Peyer's patch (tissue), 4 donors: ENCODE data around the gene ICA1. TPM values are rescaled to one million over a fixed set of nuclear protein-coding genes. Genes with fewer than 3 reads are reported as not detected.

ENCODE experiments used
- DNase-seq, 3 donors: peaks; one replicate each; pipeline ENCODE4 v3.0.0-alpha.2; 2017 to 2019
- H3K27ac ChIP-seq, 4 donors: fragments of 200-600 bp; sonication (generic); one replicate each; pipeline ENCODE4 v1.5.1; 2016 to 2019
- H3K27me3 ChIP-seq, 2 donors: fragments of 200-600 bp; sonication (generic); one replicate each; pipeline ENCODE4 v1.5.1; 2019
- H3K36me3 ChIP-seq, 3 donors: fragments of 200-600 bp; sonication (generic); one replicate each; pipeline ENCODE4 v1.5.1; 2016 to 2019
- H3K4me1 ChIP-seq, 4 donors: fragments of 200-600 bp; sonication (generic); one replicate each; pipeline ENCODE4 v1.5.1; 2016 to 2019
- H3K4me3 ChIP-seq, 4 donors: fragments of 200-600 bp; sonication (generic); 1 replicate in 3 of 4; 2 replicates in 1 of 4; pipeline ENCODE4 v1.5.1; 2016 to 2019; ENCODE audit warnings: mild to moderate bottlenecking in 1 of 4
- H3K9me3 ChIP-seq, 4 donors: fragments of 200-600 bp; sonication (generic); one replicate each; pipeline ENCODE4 v1.5.1; 2016 to 2019; ENCODE audit warnings: mild to moderate bottlenecking in 1 of 4
- POLR2A ChIP-seq, 2 donors: fragments of 450-650 bp; IDR thresholded peaks; one replicate each; pipeline ENCODE4 v1.5.1; 2017; ENCODE audit warnings: antibody characterized with exemption in 2 of 2, mild to moderate bottlenecking in 2 of 2, moderate library complexity in 2 of 2
- total RNA-seq, 4 donors: library from RNA; depleted of rRNA; stranded (reverse); fragments of >200 nt; gene quantifications; one replicate each; pipeline ENCODE4 v1.1.0, GENCODE V29; 2016
- TF ChIP-seq, protein P1 (sequence below), 6 experiments: fragments of 450-650 bp in 4 of 6; fragments of 200-600 bp in 2 of 6; sonication (generic) in 1 of 6; IDR thresholded peaks; one replicate each; pipeline ENCODE4 v1.5.1; 2017 to 2019; ENCODE audit warnings: antibody characterized with exemption in 6 of 6, mild to moderate bottlenecking in 3 of 6, moderate library complexity in 1 of 6

Gene ICA1
- total RNA-seq, 4 donors from 2014 or later = 37.0 to 79.9 (median 52.4) TPM

DNA sequence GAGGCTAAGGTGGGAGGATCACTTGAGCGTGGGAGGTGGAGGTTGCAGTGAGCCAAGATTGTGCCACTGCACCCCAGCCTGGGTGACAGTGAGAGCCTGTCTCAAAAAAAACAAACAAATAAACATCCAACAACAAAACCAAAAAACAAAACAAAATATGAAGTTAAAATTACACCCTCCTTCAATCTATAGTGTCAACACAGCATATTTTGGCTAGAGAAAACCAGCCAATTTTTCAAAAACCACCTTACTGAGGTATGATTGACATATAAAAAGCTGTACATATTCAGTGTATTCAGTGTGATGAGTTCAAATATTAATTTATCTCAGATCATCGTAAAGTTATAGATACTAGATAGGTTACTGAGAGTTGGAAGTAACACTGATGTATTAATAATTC is 102.4 kb downstream of the ICA1 start:
- H3K36me3 ChIP-seq = peaks cover 0 to 4% (median 0%) of the 10 kb centered on the region in 3 donors
- H3K27ac ChIP-seq = no peak overlapping the region
- no peaks in the 10 kb centered on the region for H3K4me1 ChIP-seq
- TF ChIP-seq POLR2A (IDR thresholded peaks at IDR 0.05) = no peak
- TF ChIP-seq, protein P1, sequence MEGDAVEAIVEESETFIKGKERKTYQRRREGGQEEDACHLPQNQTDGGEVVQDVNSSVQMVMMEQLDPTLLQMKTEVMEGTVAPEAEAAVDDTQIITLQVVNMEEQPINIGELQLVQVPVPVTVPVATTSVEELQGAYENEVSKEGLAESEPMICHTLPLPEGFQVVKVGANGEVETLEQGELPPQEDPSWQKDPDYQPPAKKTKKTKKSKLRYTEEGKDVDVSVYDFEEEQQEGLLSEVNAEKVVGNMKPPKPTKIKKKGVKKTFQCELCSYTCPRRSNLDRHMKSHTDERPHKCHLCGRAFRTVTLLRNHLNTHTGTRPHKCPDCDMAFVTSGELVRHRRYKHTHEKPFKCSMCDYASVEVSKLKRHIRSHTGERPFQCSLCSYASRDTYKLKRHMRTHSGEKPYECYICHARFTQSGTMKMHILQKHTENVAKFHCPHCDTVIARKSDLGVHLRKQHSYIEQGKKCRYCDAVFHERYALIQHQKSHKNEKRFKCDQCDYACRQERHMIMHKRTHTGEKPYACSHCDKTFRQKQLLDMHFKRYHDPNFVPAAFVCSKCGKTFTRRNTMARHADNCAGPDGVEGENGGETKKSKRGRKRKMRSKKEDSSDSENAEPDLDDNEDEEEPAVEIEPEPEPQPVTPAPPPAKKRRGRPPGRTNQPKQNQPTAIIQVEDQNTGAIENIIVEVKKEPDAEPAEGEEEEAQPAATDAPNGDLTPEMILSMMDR (IDR thresholded peaks at IDR 0.05) = no peak
- H3K27me3 ChIP-seq = no peaks in the 10 kb centered on the region
- no peak overlapping the region for H3K4me3 ChIP-seq
- no peak for DNase-seq
- no peaks in the 10 kb centered on the region for H3K9me3 ChIP-seq

DNA sequence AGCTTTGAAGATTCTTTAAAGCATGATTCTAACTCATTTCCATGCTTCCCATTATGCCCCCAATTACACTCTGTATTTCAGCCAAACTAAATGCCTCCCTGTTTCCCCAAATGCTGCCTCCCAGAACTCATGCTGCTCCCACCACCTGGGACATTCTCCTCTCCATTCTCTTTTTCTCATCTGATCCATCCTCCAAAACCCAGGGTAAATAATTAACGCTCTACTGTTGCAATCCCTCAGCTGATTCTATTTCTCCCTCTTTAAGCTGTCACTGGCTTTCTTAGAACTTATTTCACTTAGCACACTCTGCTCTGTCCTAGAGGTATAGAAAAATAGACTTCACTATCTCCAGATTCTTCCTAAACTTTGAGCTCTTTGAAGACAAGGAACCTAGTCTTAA is 104.7 kb downstream of the ICA1 start:
- H3K36me3 ChIP-seq = peaks cover 0 to 4% (median 0%) of the 10 kb centered on the region in 3 donors
- TF ChIP-seq, protein P1 (IDR thresholded peaks at IDR 0.05) = no peak
- TF ChIP-seq POLR2A (IDR thresholded peaks at IDR 0.05) = no peak
- no peak for DNase-seq
- H3K4me3 ChIP-seq = no peak overlapping the region
- no peaks in the 10 kb centered on the region for H3K27me3 ChIP-seq
- H3K27ac ChIP-seq = no peak overlapping the region
- H3K9me3 ChIP-seq = no peaks in the 10 kb centered on the region
- H3K4me1 ChIP-seq = no peaks in the 10 kb centered on the region

DNA sequence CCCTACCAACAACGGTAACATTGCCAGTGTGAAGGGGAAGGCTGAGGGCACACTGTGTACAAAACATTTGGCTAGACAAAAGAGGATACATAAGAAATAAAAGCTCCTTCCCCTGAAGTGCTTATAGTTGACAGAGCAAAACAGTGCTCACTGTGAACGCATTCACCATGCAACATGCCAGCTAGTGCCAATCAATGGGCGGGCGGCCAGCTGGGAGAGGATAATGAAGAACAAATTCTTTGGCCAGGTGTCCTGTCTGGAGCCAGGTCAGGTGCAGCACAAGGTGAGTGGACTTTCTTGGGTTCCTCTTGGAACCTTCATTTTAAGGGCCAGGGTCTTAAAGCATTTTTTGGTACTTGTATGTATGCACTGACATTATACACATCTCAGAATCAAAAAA is 106.1 kb downstream of the ICA1 start:
- Histone ChIP-seq H3K27ac (no peak overlapping the region), H3K27me3 (no peaks in the 10 kb centered on the region), H3K4me3 (no peak overlapping the region), H3K4me1 (no peaks in the 10 kb centered on the region), H3K9me3 (no peaks in the 10 kb centered on the region), H3K36me3 (peaks cover 0 to 4% (median 0%) of the 10 kb centered on the region in 3 donors)
- no peak for TF ChIP-seq POLR2A (IDR thresholded peaks at IDR 0.05)
- TF ChIP-seq, protein P1 (IDR thresholded peaks at IDR 0.05) = no peak
- DNase-seq = no peak

DNA sequence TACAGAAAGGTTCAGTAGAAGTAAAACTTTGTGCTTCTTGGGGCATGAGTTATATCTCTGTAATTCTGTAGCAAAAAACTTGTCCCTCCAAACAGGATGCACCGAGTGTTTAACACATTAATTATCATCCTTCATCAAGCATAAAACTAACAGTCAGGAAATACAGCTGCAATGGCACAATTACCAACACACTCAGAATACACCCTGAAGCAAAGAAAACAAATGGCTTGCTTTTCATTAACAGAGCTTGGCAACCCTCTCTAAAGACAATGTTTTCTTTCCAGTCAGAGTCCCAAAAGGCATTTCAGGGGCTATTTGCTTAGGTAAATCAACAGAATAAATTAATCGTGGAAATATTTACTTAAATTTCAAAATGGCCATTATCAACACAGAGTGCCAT is 107.7 kb downstream of the ICA1 start:
- TF ChIP-seq POLR2A (IDR thresholded peaks at IDR 0.05) = no peak
- TF ChIP-seq, protein P1 (IDR thresholded peaks at IDR 0.05) = no peak
- H3K4me1 ChIP-seq = peaks cover 0 to 3% (median 0%) of the 10 kb centered on the region in 4 donors
- H3K36me3 ChIP-seq = peaks cover 0 to 4% (median 0%) of the 10 kb centered on the region in 3 donors
- H3K9me3 ChIP-seq = no peaks in the 10 kb centered on the region
- no peak overlapping the region for H3K27ac ChIP-seq
- no peak for DNase-seq
- no peaks in the 10 kb centered on the region for H3K27me3 ChIP-seq
- no peak overlapping the region for H3K4me3 ChIP-seq

DNA sequence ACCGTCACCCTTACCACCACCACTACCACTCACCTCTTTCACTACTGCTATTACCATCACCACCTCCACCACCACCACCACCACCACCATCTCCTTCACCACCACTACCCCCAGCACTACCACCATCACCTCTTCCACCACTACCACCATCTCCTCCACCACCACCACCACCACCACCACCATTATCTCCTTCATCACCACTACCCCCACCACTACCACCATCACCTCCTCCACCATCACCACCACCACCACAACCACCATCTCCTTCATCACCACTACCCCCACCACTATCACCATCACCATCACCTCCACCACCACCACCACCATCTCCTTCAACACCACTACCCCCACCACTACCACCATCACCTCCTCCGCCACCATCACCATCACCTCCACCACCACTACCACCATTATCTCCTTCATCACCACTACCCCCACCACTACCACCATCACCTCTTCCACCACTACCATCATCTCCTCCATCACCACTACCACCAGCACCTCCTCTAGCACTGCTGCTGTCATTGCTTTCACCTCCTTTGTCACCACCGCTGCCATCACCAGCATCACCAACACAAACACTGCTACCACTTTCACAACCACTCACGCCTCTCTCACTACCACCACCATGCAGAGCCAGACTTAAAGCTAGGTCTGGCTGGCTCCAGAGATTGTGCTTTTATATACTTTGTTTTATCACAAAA is 109.3 kb downstream of the ICA1 start:
- H3K4me1 ChIP-seq = peaks cover 0 to 3% (median 0%) of the 10 kb centered on the region in 4 donors
- H3K36me3 ChIP-seq = no peaks in the 10 kb centered on the region
- no peaks in the 10 kb centered on the region for H3K27me3 ChIP-seq
- no peaks in the 10 kb centered on the region for H3K9me3 ChIP-seq
- H3K27ac ChIP-seq = no peak overlapping the region
- TF ChIP-seq POLR2A (IDR thresholded peaks at IDR 0.05) = no peak
- TF ChIP-seq, protein P1 (IDR thresholded peaks at IDR 0.05) = no peak
- DNase-seq = no peak
- H3K4me3 ChIP-seq = no peak overlapping the region
